ENCODE data around the gene PPP1R15B.

DNA sequence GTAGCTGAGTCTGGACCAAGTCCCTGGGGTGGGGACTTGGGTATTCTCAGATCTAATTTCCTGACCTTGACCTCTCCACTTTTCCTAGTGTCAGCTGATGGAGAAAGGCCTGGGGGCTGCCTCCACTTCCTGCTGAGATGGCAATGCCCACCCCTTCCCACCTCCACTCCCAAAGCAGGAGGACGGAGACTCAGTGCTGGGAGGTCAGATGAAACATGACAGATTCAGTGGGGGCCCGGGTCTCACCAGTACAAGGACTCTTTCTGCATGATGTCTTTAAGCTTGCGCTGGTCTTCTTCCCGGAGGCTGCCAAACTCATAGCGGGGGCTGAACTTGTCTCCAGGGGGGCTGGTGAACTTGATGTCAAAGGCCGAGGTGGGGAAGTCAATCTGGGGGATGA lies 35.6 kb upstream of the PPP1R15B start:
- TF ChIP-seq, protein P1, sequence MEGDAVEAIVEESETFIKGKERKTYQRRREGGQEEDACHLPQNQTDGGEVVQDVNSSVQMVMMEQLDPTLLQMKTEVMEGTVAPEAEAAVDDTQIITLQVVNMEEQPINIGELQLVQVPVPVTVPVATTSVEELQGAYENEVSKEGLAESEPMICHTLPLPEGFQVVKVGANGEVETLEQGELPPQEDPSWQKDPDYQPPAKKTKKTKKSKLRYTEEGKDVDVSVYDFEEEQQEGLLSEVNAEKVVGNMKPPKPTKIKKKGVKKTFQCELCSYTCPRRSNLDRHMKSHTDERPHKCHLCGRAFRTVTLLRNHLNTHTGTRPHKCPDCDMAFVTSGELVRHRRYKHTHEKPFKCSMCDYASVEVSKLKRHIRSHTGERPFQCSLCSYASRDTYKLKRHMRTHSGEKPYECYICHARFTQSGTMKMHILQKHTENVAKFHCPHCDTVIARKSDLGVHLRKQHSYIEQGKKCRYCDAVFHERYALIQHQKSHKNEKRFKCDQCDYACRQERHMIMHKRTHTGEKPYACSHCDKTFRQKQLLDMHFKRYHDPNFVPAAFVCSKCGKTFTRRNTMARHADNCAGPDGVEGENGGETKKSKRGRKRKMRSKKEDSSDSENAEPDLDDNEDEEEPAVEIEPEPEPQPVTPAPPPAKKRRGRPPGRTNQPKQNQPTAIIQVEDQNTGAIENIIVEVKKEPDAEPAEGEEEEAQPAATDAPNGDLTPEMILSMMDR (IDR thresholded peaks at IDR 0.05): no peak
- TF ChIP-seq POLR2A (IDR thresholded peaks at IDR 0.05): no peak

All from uterus (tissue), 2 donors.